Right kidney (tissue), 1 donor: ENCODE results near the gene HOXA7.

Source experiments
- DNase-seq: peaks from one replicate; pipeline ENCODE4 v3.0.0-alpha.2; 2016

The HOXA7 gene

DNA sequence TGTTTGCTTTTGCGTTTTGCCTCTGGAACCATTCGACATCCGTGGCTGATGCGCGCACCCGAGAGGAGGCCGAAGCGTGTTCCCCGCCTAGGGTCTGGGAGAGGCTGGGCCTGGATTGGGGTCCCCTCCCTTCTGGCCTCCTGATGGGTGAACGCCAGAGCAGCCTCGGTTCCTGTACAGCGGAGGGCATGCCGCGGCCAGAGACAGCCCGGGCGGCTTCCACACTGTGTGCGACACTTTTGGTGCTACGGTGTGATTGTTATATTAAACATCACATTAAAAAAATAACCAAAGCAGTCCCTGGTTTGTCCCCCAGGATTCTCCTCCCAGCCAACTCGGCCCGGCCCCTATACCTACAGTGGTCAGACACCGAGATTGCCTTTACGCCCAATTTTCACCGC, 3.7 kb upstream of the HOXA7 start:
- DNase-seq, result peak; percentile 84

DNA sequence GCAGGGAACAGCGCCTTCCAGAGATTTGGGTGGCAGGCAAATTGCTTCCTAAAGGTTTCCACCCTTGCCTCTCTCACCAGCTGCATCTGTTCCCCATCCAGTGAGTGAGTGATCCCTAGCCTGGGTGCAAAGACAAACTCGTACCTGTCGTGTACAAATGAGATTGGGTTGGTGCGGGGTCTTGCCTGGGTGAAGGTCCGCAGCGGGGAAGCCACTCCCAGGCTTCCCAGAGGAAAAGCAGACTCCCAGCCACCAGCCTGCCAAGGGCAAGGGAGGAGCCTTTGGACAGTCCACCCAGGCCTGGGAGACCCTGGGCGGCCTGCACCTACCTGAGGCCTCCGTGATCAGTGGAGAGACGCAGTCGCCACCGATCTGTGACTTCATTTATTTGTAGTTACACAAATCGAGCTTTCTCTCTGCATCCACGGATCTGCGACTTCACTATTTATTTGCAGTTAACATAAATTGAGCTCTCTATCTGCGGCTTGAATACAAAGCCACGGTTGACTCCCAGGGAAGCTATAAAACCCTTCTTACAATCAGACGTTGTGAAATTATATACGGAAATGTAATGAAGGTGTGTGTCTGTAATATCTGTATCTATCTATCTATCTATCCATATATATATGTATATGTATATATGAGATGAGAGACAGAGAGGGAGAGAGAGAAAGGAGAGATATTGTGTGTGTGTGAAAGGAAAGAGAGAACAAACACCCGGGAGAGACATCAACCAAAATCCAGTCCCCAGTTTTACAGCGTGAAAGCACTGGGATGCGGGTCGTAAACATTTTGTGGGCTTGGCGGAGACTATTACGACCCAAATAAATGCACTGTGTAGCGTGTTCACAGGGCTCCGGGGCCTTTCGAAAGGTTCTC, 3.0 kb upstream of the HOXA7 start:
- peak; percentile 83 for DNase-seq

DNA sequence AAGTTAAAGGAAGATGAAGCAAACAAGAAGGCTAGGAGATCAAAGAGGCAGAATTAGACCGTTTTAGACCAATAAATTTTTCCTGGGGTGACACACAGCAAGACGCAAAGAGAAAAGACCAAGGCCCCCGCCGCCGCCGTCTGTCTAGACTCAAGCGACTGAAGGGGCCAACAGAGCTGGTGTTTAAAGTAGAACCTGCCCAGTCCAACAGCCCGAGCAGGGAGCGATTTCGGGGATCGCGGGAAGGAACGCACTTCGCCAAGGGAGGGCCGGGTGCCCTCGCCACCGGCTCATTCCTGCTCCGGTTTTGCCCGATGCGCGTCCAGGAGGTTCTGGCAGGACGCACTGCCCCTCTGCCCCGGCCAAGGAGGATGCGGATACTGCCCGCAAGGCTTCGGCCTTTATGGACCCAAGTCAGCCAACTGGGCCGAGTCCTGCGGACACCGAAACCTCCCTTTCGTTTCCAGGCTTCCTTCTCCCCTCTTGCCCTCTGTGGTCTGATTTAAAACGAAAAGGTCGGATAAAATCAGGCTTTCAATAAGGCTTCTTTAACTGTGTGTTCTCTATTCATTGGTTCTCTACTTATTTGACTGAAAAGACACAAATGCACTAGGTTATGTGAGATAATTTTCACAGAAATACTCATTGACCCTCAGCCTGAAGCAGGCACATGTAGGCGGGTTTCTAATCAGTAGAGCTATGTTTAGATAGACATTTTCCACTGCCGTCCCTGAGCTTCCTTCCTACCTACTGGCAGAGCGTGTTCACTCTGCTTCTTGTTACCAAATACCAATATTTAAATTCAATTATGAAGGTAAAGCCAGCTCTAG, 2.2 kb upstream of the HOXA7 start:
- DNase-seq, result peak; percentile 81

DNA sequence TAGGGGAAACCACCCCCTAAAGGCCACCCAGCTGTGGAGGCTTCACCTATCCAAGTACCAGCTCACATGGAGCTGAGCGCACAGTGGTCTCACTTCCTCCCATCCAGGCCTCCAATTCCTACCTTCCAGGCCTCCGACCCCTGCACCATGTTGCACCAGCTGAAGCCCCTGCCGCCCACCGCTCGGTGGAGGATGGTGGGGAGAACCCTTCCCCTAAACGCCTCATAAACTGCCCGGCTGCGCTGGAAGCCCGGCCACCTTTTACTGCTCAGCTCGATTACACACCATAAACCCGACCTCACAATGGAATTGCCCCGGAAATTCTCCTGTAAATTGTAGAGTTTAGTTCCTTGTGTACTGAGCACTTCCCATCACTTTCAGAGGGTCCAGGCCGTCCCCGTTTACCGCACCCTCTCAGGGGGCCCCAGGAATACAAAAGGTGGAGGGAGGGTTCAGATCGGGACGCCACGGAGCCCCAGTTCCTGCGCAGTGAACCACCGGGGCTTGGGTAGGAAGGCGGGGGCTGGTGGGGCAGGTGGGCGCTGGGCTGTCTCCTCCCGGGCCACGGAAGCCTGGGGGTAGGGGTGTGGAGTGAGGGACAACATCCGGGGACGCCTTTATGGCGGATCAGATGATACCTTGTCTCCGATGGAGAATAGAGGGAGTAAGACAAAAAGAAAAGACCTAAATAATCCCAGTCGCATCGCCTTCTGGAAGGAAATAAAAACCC, 1.4 kb upstream of the HOXA7 start:
- peak; percentile 83 for DNase-seq

DNA sequence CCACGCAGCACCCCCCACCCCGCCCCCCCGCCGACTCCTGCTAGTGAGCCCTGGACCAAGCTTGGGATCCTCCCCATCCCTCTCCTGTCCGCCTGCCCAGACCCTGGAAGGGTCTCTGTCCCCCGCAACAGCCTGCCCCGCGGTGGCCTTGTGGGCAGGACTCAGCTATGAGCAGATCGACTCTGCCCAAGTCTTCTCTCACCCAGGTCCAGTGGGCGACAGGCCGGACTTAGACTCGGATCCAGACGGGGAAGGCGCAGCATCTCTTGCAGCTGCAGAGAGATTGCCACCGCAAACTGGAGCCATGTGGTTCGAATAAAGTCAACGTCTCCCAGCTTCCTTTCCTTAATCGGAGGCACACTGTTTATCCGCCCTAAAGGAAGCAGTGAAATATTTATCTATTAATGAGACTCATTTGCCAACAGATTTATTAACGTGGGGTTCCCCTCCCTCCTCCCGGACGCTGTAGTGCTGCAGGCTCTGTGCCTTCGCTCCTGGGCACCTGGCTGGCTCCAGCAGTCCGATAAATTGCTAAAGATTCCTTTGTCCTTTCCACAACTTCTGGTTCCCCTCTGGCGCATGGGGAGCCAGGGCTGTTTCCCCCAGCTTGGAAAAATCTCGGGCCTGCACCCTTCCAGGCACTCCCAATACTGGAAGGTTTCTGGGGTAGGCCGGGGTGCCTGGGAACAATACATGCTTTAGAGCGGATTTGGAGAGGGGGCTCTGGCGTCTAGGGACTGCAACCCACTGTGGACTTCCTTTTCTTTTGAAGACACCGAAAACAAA, 634 bp upstream of the HOXA7 start:
- peak; percentile 87 for DNase-seq

DNA sequence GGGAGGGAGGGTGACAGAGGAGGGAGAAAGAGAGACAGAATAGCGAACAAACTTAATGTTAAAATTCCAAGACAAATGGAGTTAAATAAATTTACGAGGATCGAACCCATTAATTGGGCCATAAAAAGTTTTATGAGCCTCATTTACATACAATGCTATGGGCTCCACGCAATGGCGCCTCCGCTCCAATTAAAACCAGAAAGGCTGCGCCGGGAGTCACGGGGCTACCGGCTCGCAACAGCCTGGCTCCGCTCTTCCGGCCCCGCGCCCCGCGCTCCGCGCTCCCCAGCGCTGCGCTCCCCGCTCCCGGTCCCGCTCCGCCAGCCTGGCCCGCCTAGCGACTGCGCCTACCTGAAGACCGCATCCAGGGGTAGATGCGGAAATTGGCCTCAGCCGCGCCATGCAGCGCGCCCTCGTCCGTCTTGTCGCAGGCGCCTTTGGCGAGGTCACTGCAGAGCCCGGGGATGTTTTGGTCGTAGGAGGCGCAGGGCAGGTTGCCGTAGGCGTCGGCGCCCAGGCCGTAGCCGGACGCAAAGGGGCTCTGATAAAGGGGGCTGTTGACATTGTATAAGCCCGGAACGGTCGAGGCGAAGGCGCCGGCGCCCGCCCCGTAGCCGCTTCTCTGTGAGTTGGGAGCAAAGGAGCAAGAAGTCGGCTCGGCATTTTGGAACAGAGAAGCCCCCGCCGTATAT, 513 bp downstream of the HOXA7 start:
- peak; percentile 81 for DNase-seq

DNA sequence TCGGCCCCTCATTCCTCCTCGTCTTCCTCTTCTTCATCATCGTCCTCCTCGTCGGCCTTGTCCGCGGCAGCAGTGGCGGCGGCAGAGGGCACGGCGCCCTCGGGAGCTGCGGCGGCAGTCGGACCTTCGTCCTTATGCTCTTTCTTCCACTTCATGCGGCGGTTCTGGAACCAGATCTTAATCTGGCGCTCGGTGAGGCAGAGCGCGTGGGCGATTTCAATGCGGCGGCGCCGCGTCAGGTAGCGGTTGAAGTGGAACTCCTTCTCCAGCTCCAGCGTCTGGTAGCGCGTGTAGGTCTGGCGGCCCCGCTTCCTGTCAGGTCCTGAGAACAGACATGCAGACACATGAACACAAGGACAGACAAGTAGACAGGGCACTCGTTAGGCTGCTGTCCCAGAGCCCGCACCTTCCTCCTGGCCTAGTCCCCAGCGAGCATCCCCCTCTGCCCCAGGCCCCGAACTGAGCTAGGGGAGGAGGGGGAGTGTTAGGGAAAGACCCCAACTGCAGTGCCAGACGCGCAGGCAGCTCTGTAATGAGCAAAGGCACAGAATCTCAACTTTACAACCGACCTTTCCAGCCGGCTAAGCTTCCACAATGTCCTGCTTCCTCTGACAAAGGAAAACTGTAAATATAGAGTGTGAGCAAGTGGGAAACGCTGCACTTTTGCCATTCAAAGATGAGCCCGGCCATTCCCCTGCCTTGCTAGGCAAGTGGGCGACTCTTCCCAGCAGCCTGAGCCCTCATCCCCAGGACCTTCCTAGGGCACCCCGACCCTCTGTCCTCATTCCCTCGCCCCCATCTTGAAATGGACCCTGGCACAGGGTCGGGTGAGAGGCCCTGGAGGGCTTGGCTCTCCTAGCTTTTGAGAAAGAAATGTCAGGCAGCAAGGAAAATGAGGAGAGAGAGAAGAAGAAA, 1.3 kb downstream of the HOXA7 start:
- DNase-seq, result peak; percentile 82

DNA sequence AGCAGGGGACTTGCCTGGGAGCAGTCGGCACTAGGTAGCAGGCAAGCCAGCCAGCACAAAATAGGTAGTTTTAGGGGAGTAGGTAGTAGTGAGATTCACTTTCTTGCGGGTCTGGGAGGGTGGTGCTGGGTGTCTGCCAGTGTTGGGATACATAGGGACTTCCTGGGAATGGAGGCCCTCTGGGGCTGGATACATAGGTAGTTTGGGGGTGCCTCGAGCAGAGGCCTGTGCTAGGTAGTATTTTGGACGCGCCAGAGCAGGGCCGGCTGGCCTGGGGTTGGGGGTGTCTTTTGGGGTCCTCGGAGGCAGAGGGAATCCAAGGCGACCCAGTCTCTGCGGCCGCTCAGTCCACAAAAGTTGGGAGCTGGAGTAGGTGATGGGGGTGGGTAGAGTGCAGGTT, 2.1 kb downstream of the HOXA7 start:
- no peak for DNase-seq

DNA sequence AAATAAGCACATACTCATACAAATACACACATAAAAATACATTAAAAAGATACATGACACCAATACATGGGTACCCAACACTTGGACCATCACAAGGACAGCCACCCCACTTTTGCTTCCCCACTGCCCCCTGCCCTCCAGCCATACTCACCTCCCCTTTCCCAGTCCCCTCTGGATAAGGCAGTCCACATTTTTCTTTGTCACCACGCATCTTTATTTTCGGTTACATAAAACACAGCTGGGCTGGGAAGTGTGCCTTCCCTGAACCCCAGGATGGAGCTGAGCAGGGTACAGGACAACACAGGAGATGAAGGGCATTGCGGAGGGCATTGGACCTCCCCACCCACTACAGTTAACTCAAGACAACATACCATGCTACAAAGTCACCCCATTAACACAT, 2.9 kb downstream of the HOXA7 start:
- DNase-seq, result no peak

DNA sequence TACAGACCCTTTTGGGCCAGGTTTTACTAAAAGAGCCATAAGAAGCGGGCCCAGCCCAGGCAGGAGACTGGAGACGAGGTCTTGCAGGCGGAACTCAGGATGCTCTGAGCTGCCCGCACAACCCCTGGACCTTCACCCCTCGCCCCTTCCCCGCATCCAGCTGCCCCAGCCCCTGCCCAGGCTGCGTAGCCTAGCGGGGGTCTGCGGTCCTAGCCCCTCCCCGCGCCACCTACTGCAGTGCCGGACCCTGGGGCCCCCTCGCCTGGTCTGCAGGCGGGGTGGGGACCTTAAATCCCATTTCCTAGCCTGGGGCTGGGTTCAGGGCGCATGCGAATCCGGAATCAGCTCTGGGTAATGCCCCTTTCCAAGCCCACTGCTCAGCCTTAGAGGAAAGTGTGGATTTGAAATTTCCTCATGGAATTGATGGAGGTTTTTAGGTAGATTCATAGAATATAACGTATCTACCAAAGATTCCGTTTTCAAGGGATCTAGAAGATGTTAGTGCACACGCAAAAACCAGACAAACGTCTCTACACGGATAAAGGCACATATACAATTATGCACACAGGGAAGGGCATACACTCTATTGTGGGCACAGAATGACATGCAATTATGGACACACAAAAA, 3.5 kb downstream of the HOXA7 start:
- DNase-seq, result peak; percentile 81

DNA sequence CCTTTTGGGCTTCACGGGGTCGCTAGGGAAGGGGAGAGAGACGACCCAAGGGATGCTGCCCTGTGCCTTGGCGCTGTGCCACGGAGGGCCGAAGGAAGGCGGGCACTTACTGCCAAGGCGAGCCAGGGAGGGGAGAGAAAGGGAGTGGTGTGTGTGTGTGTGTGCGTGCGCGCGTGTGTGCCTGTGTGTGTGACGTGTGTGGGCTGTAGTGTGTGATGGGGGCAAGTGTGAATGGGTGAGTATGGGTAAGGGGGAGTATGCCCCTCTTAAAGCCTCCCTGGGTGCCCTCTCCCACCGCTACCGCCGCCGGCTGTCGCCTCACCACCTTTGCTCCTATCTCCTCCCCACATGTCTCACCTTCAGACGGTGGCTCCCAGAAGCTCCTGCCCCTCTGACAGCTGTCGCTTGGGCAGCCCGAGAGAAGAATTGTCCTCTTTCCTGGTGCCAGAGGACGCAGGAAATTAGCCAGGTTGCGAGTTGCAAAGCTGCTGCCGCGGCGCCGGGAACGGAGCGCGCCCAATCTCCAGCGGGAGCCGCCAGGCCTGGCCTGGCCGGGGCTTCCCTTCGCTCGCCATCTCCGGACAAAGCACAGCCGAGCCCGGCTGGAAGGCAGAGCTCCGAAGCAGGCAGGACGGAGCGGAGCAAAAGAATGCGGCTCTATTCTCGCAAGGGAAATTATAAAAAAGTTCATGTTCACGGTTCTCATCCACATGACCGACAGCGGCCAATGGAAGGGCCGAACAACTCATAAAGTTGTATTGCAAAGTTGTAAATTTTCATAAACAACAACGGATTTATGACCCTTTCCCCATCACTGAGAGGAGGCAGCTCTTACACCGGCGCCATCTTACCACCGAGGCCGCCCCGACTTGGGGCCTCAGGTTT, 4.3 kb downstream of the HOXA7 start, which contains the start of gene HOXA3:
Gene HOXA3, minus strand, starts transcription at position 653 of the 885 bp plus-strand sequence. CDS start 41,943 bp downstream, outside the sequence.
- DNase-seq, result peak; percentile 88

DNA sequence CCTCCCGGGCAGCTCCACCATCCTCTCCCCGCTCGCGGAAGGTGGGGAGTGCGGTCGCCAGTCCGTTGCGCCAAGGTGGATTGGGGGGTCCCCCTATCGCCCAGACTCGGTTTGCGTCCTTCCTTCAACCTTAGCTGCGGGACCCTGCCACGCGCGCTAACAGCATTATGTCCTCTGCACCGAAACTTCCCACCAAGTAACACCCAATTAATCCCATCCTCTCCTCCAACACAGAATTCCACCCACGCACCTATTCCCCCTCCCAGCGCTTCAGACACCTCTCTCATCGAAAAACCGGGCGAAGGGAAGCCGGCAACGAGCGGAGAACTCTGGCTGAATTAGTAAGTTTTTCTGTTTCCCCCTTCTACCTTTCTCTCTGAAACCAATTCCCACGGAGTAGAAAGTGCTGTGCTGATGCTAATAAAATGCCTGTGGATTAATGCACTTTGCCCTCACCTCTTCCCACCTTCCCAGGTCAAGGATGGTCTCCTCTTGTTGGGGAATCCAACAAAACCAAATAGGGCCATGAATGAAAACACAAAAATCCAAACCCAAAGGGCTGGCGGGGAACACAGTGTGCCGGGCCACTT, 5.0 kb downstream of the HOXA7 start:
- DNase-seq, result no peak

DNA sequence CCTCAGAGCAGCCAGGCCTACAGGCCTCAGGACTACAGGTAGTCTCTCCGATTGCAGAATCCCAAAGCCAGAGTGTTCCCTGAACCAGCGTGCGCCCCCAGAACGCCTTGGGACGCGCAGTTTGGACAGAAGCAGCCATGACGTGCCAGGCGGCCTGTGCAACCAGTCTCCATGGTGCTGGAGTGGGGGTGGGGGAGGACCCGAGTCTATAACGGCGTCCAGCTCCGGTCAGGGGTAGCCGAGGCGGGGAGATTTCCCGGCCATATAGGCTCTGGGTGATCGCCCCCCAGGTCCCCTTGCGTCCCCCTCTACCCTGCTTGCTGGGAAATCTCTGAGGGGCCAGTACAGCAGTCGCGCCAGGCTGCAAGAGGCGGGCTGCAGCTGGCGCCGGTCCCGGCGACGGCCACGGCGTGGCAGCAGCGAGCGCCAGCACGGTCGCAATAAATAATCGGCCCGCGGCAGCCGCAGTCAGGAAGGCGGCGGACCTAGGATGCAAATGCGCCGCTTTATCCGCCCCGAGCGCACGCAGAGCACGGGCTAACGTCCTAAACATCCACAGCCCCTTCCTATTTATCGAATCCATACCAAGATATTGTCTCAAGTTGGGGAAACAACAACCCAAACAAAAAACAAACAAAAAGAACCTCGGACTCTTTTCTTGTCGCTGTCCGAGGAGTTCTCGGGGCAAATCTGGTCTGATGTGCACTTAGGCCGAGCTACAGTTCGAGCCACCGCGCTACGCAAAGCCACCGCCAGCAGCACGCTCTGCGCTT, 5.7 kb downstream of the HOXA7 start:
- peak; percentile 95 for DNase-seq

DNA sequence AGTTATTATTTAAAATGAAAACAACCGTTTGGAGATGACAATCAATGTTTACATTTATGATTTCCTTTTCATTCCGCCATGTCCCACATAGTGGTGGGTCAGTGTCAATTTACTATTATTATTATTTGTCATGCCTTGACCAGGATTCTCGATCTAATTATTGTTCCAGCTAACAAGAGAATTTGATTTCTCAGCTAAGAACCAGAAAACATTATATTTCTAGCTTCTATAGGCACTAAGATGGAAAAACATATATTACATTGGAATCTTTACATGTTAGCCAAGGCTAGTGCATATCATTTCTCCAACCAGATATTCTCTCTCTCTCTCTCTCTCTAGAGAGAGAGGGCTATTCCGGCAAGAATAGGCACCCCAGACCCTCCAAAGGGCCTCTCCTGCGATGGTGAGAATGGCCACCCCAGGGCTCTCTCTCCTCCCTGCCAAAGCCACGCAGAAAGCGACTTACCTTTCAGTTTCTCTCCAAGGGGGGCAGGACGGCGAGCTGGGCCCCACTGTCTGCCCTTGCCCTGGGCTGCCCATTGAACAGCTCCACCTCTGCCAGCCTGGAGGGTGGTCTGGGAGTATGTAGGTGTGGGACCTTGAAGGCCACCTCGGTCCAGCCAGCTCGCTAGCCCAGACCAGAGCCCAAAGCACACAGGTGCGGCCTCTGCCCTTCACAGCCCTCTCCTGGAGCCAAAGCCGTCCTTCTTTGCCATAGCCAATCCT, 6.5 kb downstream of the HOXA7 start:
- no peak for DNase-seq

DNA sequence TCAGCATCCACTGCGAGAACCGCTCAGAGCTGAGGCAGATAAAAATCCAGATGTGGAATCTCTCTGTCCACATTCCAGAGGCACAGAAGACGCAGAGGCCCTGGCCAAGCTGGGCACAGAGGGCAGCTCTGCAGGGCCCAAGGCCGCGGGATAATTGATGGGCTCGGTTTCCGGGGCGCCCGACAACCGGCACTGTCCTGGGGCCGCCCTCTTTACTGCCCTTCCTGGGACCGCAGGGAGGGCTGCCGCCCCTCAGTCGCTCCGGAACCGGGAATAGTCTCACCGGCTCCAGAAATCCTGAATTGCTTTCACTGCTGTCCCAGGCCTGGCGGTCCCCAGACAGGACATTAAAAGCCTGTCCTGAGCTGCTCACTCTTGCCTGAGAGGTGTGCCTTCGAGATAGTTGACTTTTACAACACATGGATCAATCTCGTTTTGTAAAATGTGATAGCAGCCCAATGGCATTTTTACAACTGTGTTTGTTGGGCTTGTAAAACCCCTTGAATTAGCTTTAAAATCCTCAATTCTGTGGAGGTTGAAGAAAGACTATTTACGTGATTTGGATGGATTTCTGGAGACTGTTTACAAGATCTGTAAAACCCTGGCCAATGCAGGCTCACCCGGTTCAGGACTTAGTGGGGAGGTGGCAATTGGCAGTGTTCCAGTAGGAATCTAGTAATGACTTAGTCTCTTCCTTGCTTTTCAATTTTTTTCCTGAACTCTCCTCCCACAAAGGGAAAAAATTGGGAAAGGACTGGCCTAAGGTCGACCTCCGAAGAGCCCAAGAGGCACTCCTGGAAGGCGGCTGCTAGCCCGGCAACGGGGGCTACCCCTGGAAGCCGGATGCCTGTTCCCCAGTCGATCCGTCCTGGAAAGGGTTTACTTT, 7.5 kb downstream of the HOXA7 start:
- no peak for DNase-seq
